DMS114 treated with DMSO at 0.1 percent for 48 hours (cell line): ENCODE results near the gene CAMTA1.

Experiments
- DNase-seq: peaks from one replicate; lab custom pipeline; 2025; ENCODE audit not compliant: unreplicated experiment; lab: John Stamatoyannopoulos, UW

Gene CAMTA1

GRCh38 chr1:7436056-7437005 lies 651.1 kb downstream of the CAMTA1 start:
- DNase-seq: no peak

GRCh38 chr1:7437036-7437435 lies 651.8 kb downstream of the CAMTA1 start:
- no peak for DNase-seq

GRCh38 chr1:7437608-7438395 lies 652.5 kb downstream of the CAMTA1 start:
- no peak for DNase-seq

GRCh38 chr1:7438396-7438785 lies 653.1 kb downstream of the CAMTA1 start:
- no peak for DNase-seq

GRCh38 chr1:7438921-7439655 lies 653.8 kb downstream of the CAMTA1 start:
- DNase-seq: no peak

GRCh38 chr1:7440154-7440553 lies 654.9 kb downstream of the CAMTA1 start:
- DNase-seq: no peak

GRCh38 chr1:7441143-7441841 lies 656.0 kb downstream of the CAMTA1 start:
- DNase-seq: no peak

- DNase-seq: no peak
Measured at GRCh38 chr1:7442036-7442435, 656.8 kb downstream of the CAMTA1 start.

- DNase-seq: no peak
Measured at GRCh38 chr1:7442918-7443317, 657.7 kb downstream of the CAMTA1 start.

GRCh38 chr1:7444363-7444762 lies 659.1 kb downstream of the CAMTA1 start:
- DNase-seq: no peak

GRCh38 chr1:7447093-7447492 lies 661.8 kb downstream of the CAMTA1 start:
- no peak for DNase-seq

- no peak for DNase-seq
Measured at GRCh38 chr1:7447736-7448135, 662.5 kb downstream of the CAMTA1 start.

GRCh38 chr1:7448986-7449385 lies 663.7 kb downstream of the CAMTA1 start:
- no peak for DNase-seq

GRCh38 chr1:7449750-7450149 lies 664.5 kb downstream of the CAMTA1 start:
- no peak for DNase-seq

- no peak for DNase-seq
Measured at GRCh38 chr1:7450838-7451237, 665.6 kb downstream of the CAMTA1 start.

- no peak for DNase-seq
Measured at GRCh38 chr1:7453038-7453437, 667.8 kb downstream of the CAMTA1 start.

GRCh38 chr1:7454052-7454815 lies 669.0 kb downstream of the CAMTA1 start:
- DNase-seq: no peak

- DNase-seq: no peak
Measured at GRCh38 chr1:7454895-7455784, 669.9 kb downstream of the CAMTA1 start.
